HUES6 (cell line): ENCODE results near the gene HKDC1.

Experiments
- H3K27ac ChIP-seq: 2 replicates; pipeline ENCODE4 v1.7.0; 2013; ENCODE audit warnings: low read depth, mild to moderate bottlenecking, low read length, inconsistent platforms
- H3K27me3 ChIP-seq: 2 replicates; pipeline ENCODE4 v1.6.1; 2013; ENCODE audit warnings: low read length; ENCODE audit not compliant: control insufficient read depth, insufficient read depth
- H3K36me3 ChIP-seq: 2 replicates; pipeline ENCODE4 v1.6.1; 2013; ENCODE audit warnings: low read length; ENCODE audit not compliant: control insufficient read depth, insufficient read depth
- H3K4me1 ChIP-seq: 2 replicates; pipeline ENCODE4 v1.6.1; 2013; ENCODE audit warnings: low read length; ENCODE audit not compliant: control insufficient read depth, insufficient read depth
- H3K4me3 ChIP-seq: 2 replicates; pipeline ENCODE4 v1.5.1; 2013; ENCODE audit warnings: low read depth, low read length
- H3K9ac ChIP-seq: one replicate; pipeline ENCODE4 v1.6.1; 2013; ENCODE audit warnings: mild to moderate bottlenecking, low read length
- H3K9me3 ChIP-seq: 2 replicates; pipeline ENCODE4 v1.6.1; 2013; ENCODE audit warnings: low read depth, low read length; ENCODE audit not compliant: control insufficient read depth, insufficient read depth

Gene HKDC1

DNA sequence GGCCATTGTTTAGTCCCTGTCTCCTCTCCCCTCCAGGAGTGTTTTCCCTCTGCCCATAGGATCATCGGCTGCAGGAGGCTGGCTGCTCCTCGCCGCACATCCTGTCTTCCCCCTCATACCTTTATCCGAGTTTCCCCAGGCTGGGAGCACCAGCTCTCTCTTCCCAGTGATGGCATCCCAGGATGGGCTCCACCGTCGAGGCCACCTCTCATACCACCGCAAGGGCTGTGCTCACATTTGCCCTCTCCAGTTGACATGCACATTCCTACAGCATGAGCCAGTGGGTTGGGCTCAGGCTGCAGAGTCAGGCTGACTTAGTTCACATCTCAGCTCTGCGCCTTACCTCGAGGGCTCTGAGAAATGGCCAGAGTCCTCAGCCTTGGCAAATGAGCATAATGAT is 12.1 kb downstream of the HKDC1 start:
- Histone ChIP-seq H3K36me3 (no peaks in the 10 kb centered on the region), H3K27me3 (no peaks in the 10 kb centered on the region), H3K9ac (no peak overlapping the region), H3K27ac (no peak overlapping the region), H3K4me1 (peaks cover 8% of the 10 kb centered on the region), H3K9me3 (no peaks in the 10 kb centered on the region), H3K4me3 (no peak overlapping the region)

DNA sequence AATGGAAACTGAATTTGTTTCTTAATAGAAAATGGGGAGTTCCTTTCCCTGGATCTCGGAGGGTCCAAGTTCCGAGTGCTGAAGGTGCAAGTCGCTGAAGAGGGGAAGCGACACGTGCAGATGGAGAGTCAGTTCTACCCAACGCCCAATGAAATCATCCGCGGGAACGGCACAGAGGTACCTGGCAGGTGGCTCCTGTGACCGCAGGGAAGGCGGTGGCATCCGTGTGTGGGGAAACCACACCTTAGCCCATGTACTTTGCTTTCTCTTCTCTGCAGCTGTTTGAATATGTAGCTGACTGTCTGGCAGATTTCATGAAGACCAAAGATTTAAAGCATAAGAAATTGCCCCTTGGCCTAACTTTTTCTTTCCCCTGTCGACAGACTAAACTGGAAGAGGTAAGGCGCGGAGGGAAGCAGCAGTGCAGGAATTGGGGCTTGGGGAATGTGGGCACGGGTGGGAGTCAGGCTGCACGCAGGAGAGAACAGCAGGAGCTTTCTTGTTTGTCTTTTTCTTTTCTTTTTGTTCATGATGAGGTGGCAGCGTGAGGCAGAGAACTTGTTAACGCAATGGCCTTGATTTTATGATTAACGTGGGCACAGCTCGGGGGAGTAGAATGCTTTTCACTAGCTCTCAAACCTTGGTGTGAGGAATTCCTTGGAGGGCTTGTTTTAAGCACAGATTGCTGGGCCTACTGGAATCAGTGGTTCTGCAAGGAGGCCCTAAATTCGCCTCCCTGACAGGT is 12.8 kb downstream of the HKDC1 start:
- Histone ChIP-seq H3K27me3 (no peaks in the 10 kb centered on the region), H3K27ac (no peak overlapping the region), H3K9ac (no peak overlapping the region), H3K9me3 (no peaks in the 10 kb centered on the region), H3K4me1 (peaks cover 10% of the 10 kb centered on the region), H3K36me3 (no peaks in the 10 kb centered on the region), H3K4me3 (no peak overlapping the region)

DNA sequence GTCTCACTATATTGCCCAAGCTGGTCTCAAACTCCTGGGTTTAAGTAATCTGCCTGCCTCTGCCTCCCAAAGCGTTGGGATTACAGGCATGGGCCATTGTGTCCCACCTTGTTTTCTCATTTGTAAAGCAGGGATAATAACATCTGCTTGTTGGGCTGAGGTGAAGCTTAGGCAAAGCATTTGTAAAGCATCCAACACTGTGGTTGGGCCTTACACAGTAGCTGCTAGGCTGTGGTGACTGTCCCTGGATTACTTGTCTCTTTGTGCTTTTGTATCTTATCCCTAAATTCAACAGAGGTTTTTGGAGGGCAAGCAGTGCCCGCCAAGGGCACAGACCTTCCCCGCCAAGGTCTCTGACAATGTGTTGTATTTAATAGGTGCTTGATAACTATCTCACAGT is 14.3 kb downstream of the HKDC1 start:
- Histone ChIP-seq H3K27ac (no peak overlapping the region), H3K27me3 (no peaks in the 10 kb centered on the region), H3K4me1 (peaks cover 18% of the 10 kb centered on the region), H3K4me3 (no peak overlapping the region), H3K36me3 (no peaks in the 10 kb centered on the region), H3K9ac (no peak overlapping the region), H3K9me3 (no peaks in the 10 kb centered on the region)

DNA sequence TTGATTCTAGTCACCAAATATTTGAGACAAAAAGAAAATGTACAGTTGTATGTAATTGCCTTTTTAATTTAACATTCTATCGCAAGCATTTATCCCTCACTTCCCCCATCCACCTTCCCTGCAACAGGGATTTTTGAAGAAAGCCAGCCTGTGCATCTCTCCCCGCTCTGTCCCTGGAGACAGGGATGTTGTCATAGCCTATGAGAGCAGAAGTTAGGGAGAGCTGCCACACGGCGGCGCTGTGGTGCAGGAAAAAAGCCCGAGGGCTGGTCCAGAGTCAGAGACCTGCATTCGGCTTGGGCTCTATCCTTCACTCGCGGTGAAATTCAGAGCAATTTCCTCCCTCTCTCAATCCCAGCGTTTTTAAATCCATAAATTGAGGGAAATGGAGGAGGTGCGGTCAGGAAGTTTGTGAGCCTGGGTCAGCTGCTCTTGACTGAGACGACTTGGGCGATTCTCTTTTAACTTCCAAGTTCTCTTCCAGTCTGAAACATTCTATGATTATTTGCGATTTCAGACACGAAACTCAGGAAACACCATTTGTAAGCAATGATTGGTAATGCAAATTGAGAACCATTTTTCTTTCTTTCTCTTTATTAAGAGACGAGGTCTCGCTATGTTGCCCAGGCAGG is 17.5 kb downstream of the HKDC1 start:
- Histone ChIP-seq H3K27ac (no peak overlapping the region), H3K9ac (no peak overlapping the region), H3K36me3 (no peaks in the 10 kb centered on the region), H3K4me3 (no peak overlapping the region), H3K27me3 (no peaks in the 10 kb centered on the region), H3K9me3 (no peaks in the 10 kb centered on the region), H3K4me1 (peaks cover 14% of the 10 kb centered on the region)

DNA sequence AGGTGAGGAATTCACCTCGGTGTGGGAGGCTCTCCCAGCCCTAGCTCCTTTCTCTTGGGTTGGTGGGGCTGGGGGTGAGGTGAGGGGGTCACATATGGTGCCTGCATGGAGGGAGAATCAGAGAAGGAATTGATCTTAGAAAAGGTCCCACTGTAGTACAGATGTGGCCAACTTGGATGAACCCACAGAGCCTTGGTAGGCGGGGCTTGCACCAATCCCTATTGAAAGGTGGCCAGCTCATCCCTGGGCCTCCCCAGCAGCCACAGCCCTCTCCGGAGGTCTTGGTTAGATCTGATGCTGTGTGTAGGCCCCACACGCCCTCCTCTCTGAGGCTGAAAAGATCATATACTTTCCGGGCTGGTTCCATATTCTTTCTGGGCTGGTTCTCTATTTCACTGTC is 19.0 kb downstream of the HKDC1 start:
- Histone ChIP-seq H3K36me3 (no peaks in the 10 kb centered on the region), H3K27ac (no peak overlapping the region), H3K4me1 (peaks cover 13% of the 10 kb centered on the region), H3K27me3 (no peaks in the 10 kb centered on the region), H3K9me3 (no peaks in the 10 kb centered on the region), H3K4me3 (no peak overlapping the region), H3K9ac (no peak overlapping the region)

DNA sequence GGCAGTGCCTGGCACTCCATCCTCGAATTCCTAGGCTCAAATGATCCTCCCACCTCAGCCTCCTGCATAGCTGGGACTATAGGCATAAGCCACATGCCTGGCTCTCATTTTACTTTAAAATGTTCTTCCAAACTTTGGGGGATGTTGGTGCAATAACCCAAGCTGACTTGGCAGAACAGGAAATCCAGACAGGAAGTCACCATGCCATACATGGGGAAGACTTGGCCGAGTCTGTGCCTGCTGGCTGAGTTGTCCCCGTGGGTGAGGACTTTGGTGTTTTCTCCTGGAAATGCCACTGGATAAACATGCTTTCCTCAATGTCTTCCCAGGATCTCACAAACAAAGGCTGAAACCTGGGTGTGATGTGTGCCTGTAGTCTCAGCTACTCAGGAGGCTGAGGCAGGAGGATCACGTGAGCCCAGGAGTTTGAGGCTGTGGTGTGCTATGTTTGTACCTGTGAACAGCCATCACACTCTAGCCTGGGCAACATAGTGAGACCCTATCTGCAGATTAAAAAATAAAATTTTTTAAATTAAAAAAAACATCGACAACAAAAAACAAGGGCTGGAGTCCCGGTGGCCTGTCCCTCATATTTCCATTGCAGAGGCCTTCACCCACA is 19.8 kb downstream of the HKDC1 start:
- no peak overlapping the region for H3K4me3 ChIP-seq
- H3K27ac ChIP-seq = no peak overlapping the region
- no peaks in the 10 kb centered on the region for H3K9me3 ChIP-seq
- H3K4me1 ChIP-seq = peaks cover 13% of the 10 kb centered on the region
- H3K9ac ChIP-seq = no peak overlapping the region
- no peaks in the 10 kb centered on the region for H3K27me3 ChIP-seq
- no peaks in the 10 kb centered on the region for H3K36me3 ChIP-seq

DNA sequence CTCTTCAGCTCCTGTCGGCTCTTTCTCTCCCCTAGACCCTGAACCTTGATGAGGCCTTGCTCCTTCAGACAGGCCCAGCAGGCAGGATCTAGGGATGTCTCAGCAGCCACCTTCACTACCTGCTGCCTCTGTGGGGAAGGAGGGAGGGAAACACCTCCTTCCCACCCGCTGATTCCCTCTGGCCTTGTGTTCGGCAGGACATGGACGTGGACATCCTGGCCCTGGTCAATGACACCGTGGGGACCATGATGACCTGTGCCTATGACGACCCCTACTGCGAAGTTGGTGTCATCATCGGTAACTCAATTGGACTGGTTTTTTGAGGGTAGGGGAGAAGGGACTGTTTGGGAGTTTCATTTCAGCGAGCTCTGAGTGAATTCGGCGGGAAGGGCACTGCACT is 20.3 kb downstream of the HKDC1 start:
- no peaks in the 10 kb centered on the region for H3K36me3 ChIP-seq
- no peak overlapping the region for H3K4me3 ChIP-seq
- no peak overlapping the region for H3K9ac ChIP-seq
- H3K4me1 ChIP-seq = peaks cover 13% of the 10 kb centered on the region
- H3K9me3 ChIP-seq = no peaks in the 10 kb centered on the region
- H3K27ac ChIP-seq = no peak overlapping the region
- H3K27me3 ChIP-seq = no peaks in the 10 kb centered on the region

DNA sequence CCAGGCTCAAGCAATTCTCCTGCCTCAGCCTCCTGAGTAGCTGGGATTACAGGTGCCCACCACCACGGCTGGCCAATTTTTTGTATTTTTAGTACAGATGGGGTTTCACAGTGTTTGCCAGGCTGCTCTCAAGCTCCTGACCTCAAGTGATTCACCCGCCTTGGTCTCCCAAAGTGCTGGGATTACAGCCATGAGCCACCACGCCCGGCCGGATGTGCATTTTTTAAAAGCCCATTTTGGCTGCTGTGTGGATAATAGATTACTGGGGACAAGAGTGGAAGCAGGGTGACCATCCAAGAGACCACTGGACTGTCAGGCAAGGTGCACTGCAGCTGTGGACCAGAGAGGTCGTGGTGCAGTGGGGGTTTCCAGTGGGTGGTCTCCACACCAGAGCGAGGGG is 21.4 kb downstream of the HKDC1 start:
- no peaks in the 10 kb centered on the region for H3K27me3 ChIP-seq
- H3K9ac ChIP-seq = no peak overlapping the region
- H3K4me1 ChIP-seq = peaks cover 13% of the 10 kb centered on the region
- no peaks in the 10 kb centered on the region for H3K9me3 ChIP-seq
- no peaks in the 10 kb centered on the region for H3K36me3 ChIP-seq
- no peak overlapping the region for H3K27ac ChIP-seq
- no peak overlapping the region for H3K4me3 ChIP-seq

- Histone ChIP-seq H3K9ac (no peak overlapping the region), H3K27ac (no peak overlapping the region), H3K36me3 (no peaks in the 10 kb centered on the region), H3K4me1 (peaks cover 13% of the 10 kb centered on the region), H3K4me3 (no peak overlapping the region), H3K27me3 (no peaks in the 10 kb centered on the region), H3K9me3 (no peaks in the 10 kb centered on the region)
Measured at GRCh38 chr10:69242040-69242851, 22.1 kb downstream of the HKDC1 start.

DNA sequence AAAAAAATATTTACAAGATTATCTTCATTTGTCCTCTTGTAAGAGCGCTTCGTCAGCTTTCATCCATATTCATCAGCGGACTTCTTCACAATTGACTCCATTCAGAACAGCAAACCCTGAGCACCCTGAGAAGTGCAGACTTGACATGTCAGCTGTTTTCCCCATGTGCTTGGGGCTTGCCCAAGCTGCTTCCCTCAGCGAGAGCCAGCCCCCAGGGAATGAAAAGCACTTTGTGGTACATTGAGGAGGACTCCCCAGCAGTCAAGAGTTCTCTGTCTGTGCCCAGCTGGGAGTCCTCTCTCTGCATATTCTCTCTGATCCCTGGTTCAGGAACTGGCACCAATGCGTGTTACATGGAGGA is 22.7 kb downstream of the HKDC1 start:
- H3K4me1 ChIP-seq = peaks cover 11% of the 10 kb centered on the region
- no peaks in the 10 kb centered on the region for H3K27me3 ChIP-seq
- no peaks in the 10 kb centered on the region for H3K36me3 ChIP-seq
- H3K9me3 ChIP-seq = no peaks in the 10 kb centered on the region
- H3K4me3 ChIP-seq = no peak overlapping the region
- H3K27ac ChIP-seq = no peak overlapping the region
- H3K9ac ChIP-seq = no peak overlapping the region

DNA sequence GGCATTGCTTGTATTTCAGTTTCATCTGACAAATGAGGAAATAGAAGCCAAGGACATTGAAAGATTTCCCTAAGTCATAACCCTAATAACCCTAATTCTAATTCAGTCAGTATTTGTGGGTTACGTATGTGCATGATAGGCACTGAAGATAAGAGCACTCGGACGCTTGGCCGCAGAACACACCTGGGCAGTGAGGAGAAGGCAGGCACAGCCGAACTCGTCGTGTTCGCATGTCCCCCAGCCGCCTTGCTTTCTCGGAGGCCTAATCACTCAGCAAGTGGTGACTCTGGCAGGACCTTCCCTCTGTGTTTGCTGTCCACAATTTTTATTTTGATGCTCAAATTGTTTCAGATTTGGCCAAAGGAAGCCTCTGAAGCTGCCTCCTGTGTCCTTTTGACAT is 23.7 kb downstream of the HKDC1 start:
- no peak overlapping the region for H3K4me3 ChIP-seq
- no peaks in the 10 kb centered on the region for H3K27me3 ChIP-seq
- H3K27ac ChIP-seq = no peak overlapping the region
- no peaks in the 10 kb centered on the region for H3K9me3 ChIP-seq
- 0 out of 2 replicates have a peak, but pooled peaks cover 8% of the 10 kb centered on the region for H3K4me1 ChIP-seq
- no peaks in the 10 kb centered on the region for H3K36me3 ChIP-seq
- H3K9ac ChIP-seq = no peak overlapping the region
